Measurements from ENCODE around the gene PLET1.

The PLET1 gene

DNA sequence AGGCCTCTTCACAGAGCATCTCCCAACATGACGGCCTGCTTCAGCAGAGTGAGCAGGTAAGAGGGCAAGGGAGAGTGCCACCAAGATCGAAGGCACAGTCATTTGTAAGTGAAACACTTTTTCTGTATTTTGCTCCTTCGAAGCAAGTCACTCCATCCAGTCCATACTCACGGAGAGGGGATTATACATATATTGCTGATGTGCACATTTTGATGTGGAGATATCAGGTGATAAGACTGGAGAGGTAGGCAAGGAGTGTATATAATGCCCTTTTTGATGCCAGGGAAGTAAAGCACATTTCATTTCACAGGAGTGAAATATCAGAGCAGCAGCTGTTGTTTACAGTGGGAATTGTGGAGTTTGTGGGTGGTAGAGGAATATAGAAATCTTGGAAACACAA is 23.2 kb downstream of the PLET1 start:
- DNase-seq, result no peak

DNA sequence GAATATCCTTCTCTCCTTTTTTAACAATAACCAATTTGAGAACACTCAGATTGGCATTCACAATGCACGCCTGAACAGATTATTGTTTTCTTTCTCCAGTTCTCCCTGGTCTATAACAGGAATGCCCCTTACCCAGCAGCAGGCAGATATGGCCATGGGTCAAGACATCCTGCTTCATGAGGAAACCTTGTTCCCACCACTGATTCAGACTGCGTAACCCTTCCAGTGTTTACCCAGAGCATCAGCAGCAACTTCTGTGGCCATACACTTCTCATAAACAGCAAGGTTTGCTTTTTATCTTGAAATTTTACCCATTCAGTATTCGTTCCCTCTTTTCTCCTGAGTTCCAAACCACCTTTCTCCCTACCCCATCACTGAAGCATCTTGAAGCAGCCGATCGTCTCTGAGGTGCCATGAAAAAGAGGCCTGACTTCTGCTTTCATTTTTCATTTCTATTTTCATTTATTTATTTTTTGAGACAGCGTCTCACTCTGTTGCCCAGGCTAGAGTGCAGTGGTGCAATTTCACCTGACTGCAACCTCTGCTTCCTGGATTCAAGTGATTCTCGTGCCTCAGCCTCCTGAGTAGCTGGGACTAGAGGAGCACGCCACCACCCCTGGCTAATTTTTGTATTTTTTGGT is 24.8 kb downstream of the PLET1 start:
- no peak for DNase-seq

DNA sequence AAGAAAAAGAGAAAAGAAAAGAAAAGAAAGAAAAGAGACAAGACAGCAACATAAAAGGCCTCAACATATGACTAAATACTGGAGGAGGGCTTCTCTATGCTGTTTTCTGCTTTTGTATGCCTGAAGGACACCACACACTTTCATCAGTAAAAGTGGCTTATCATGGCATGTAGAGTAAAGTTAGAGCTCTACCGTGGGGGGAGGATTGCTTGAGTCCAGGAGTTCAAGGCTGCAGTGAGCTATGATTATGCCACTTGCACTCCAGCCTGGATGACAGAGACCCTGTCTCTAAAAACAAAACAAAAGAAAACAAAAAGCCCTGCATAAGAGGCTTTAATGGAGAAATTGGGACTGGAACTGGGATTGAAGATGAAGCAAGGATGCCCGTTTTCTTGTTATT is 28.7 kb downstream of the PLET1 start:
- no peak for DNase-seq

DNA sequence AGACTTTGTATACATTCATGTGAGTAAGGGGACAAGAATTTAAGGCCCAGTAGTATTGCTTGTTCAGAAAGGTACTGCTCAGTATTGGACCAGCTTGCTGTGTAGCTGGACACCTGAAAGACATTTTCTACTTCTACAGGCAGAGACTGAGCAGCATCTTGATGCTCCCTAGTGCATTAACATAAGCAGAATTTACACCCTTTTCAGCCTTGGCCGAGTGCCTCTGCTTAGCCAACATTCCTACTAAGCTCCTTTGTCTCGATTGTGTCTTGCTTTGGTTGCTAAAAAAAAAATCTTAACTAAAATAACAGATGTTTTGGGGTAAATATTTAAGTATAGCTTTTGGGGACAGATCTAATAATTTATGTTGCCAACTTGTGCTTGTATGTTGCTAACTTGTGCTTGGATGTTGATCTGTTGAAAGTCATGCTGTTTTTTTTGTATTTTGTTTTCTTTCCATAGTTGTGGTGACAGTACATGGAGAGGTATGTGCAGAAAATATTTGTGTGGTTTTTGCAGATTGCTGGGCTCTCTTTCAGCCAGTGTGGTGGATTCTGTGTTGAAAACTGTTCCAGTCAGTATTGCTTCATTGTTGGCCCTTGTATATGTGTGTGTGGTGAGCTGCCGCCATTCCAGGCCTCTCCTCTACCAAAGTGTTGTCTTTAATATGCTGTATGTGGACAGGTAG is 30.8 kb downstream of the PLET1 start:
- DNase-seq, result no peak

DNA sequence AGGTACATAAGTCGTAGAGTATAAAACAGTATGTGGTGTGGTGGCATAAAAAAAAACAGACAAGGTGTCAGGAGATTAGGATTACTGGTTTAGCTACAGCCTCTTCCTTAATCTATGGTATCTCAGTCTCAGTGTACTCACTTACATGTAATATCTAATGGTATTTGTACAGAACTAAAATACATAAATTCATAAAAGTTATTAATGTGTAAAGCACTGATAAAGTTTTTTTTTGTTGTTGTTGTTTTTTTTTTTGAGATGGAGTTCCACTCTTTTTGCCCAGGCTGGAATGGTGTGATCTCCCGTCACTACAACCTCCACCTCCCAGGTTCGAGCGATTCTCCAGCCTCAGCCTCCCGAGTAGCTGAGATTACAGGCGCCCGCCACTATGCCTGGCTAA is 31.5 kb downstream of the PLET1 start:
- DNase-seq, result no peak

DNA sequence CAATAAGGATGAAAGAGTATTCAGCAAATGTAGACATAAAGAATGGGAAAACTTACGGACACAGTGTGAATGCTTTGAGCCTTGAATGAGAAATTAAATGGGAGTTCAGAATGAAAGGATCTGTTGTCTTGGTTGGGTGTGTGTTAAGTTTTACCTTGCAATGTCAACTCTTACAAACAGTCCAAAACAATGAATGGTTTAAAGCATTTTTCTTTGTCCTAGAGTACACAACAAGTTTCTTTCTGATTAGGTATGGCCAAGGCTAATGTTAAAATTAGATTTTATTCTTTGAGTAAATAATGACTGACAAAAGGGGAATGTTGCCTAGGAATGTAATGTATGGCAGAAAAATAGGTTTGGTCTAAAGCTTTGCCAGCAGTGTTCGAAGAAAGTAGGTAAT is 32.0 kb downstream of the PLET1 start:
- DNase-seq, result no peak

DNA sequence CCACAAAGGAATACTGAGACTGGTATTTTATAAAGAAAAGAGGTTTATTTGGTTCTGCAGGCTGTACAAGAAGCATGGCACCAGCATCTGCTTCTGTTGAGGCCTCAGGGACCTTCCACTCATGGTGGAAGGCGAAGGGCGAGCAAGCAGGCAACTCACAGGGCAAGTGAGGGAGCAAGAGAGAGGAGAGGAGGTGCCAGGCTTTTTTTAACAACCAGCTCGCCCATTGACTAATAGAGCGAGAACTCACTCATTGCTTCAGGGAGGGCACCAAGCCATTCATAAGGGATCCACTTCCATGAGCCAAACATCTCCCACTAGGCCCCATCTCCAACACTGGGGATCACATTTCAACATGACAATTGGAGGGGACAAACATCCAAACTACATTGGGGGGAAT is 33.2 kb downstream of the PLET1 start:
- no peak for DNase-seq

DNA sequence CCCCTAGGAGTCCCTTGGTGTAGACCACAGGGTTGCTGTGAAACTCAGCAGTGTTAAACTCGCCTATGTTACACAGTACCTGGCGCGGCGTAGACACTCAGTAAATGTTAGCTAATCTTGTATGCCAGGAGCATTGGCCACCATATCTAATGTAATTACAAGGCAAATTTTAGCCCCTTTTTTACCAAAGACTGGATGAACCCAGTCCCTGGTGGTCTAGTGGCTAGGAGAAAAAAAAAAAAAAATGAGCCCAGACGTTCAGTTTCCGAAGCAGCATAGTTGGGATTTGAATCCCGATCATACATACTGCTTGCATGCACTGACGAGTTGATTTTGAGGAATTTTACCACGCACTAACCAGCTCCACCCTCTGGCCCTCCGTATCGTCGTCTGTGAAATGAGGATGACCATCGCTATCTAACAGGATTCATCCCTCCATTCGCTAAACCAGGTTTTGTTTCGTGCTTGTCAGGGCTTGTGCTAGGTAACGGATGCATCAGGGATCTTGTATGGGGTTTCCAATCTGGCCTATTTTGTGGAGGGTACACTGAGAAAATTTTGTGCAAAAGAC is 33.7 kb downstream of the PLET1 start:
- DNase-seq, result no peak

DNA sequence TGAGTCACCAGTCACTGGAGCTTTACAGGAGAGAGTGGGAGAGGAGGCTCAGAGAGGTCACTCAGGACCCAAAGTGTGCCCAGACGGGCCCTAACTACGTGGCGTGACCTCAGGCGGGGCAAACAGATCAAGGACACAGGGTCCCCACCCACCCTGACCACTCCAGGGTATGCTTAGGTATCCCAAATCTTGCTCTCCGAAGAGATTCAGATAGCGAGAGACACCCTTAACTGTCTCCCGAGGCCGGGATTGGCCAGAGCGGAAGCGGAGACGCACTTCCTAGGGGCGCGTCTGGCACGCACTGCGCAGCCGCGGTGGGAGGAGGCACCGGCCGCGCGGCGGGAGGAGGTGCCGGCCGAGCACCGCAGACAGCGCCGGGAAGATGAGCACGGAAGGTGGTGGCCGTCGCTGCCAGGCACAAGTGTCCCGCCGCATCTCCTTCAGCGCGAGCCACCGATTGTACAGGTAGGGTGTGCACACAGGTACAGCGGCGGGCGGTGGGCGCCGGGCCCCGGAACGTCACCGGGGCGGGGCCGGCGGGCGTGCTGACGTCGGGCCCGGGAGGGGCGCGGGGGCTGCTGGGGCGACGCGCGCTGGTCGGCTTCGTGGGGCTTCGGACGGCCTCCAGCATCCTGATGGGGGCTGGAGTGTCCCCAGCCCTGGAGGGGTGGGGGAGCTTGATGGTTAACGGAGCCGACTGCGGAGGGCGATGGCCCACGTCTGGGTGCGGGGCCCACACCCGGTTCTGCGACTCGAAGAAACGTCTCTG is 34.4 kb downstream of the PLET1 start, which contains the start of gene PTS:
PTS (plus strand) TSS at position 367 of the 769 bp plus-strand sequence; CDS start at position 383, 16 bp downstream.
- peak; percentile 85 to 89 for DNase-seq

DNA sequence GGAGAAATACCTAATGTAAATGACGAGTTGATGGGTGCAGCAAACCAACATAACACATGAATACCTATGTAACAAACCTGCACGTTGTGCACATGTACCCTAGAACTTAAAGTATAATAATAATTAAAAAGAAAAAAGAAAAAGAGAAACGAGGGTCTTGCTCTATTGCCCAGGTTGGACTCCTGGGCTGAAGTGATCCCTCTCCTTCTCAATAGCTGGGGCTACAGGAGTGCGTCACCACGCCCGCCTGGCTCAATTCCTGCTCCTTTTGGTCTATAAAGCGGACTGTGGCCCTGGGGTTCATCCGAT is 35.0 kb downstream of the PLET1 start:
- no peak for DNase-seq

DNA sequence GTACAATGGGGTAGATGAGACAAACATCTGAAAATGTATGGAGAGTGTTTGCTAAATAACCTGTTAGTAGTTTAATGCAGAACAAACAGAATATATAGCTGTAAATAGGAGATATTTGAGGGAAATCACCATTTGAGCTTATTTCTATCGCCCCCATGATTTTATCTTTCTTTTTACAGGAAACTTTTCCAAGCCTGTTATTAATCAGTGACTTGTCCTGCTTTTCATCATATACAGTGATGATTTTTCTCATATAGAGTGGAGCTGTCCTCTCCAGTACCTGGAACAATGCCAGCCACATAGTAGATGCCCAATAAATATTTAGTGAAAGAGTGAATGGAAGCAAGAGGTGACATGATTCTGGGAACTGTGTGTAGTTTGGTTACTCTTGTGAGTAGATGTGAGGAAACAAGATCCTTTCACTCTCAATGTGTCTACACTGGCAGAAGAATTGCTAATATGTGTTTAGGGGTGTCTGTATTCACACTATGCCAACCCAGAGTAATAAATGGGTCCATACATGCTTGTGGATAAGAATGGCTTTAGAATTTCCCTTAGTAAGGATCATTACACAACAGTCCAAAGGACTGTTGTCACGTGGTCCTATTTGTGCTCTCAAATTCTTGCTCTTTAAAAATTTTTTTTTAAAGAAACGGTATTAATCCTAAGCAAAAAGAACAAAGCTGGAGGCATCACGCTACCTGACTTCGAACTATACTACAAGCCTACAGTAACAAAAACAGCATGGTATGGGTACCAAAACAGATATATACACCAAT is 36.7 kb downstream of the PLET1 start:
- DNase-seq, result no peak

DNA sequence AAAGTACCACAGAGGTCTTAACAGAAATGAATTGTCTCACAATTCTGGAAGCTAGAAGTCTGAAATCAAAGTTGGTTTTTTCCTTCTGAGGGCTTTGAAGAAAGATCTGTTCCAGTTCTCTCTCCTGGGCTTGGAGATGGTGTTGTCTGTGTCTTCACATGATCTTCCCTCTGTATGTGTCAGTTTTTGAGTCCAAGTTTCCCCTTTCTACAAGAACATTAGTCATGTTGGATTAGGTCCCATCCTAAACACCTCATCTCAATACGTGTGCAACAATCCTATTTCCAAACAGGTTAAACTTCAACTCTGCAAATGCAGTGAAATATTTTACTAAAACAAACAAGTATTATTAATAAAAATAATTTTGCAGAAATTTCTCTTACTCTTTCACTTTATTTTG is 37.5 kb downstream of the PLET1 start:
- no peak for DNase-seq

DNA sequence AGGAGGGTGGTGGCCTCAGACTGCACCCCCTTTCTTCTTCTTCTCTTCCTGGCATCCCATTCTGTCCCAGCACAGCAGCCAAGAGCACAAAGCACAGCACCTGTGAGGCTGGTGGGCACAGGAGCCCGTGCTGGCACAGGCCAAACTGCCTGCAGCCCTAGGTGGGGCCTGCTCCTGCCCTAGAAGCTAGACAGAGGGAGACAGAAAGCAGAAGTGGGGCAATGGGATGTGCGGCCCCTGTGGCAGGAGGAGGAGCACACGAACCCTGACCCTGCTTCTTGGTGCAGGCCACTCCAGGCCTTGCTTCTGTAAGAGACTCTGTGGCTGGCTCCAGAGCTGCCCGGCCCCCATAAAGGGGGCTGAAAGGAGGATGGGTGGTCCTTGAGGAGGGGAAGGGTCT is 38.4 kb downstream of the PLET1 start:
- no peak for DNase-seq

DNA sequence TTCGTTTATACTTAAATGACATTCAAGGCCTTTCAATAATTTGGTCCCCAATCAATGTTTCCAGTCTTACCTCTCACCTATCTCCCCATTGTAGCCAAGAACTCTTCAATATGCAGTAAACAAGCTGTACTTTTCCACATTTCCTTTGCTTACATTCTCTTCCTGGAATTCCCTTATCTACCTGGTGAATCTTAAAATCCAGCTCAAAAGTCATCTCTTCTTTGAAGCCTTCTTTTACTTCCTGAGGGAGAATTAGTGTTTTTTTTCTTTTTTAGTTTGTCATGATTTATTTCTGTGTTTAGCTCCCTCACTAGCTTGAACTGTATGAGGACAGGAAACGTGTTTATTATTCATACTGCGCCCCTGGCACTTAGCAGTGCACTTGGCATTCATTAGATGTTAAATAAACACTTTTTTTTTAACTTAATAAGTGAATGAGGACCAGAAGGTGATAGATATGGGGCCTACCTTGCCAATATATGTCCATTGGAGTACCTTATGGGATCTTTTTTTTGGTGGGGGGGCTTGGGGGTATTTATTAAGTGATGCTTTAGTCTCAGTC is 39.3 kb downstream of the PLET1 start:
- DNase-seq, result no peak

DNA sequence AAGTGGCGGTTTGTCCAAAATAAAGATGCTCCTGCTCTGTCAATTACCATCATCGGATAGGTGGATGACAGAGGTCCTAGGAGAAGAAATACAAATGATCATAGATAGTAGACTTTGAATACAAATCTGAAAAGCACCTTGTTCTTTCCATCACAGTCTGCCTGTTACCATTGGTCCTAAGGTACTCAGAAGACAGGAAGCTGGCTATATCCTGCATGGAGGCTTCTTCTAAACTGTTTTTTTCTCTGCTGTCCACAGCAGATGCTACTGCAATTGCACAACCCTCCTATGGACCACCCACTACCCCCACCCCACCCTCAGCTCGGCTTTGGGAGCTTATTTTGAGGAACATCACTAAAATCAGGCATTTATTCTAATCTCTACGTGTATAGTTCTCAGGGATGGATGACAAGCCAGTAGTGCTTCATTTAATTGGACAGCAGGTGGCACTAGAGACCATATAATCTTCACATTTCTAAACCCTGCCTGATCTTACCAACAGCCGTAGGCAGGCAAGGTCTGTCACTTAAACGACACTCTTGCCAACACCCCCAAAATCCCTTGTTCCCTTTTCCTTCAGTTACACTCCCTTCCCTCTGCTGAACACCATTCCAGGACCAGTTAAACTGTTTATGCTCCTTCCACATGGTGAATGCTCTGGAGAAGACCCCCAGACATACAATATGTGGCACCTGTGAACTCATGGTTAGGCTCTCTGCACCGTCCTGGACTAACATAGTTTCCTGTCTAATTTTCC is 41.0 kb downstream of the PLET1 start:
- peak; percentile 16 to 85 for DNase-seq

DNA sequence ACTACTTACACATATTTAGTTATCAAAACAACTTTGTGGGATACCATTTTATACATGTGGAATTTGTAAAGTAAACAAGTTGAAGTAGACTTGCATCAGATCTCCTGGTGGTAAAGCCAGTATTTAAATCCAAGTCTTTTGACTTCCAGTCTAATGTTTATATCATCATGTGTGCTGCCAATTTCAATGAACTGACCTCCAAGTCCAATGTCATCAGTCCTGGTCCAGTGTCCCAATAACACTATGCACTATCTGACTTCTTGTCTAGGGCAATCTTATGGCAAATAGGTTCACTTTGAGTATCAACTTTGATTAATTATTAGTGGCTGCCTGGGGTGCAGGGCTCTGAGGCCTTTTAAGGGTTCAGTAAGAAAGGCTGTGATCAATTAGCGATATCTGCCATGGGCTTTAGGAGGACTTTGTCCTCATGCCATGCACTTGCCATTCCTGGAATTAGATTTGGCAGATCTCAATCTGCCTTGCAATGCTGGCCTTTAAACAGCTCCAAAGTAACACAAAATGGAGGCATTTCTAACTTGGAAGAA is 44.0 kb downstream of the PLET1 start:
- DNase-seq, result no peak

DNA sequence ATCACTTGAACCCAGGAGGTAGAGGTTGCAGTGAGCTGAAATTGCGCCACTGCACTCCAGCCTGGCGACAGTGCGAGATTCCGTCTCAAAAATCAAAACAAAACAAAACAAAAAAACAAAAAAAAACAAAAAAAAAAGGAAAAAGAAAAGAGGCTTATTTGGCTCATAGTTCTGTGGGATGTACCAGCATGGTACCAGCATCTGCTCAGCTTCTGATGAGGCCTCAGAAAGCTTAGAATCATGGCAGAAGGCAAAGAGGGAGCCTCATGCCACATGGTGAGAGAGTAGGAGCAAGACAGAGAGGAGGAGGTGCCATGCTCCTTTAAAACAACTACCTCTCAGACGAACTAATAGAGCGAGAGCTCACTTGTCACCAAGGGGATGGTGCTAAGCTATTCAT is 45.0 kb downstream of the PLET1 start:
- DNase-seq, result no peak

DNA sequence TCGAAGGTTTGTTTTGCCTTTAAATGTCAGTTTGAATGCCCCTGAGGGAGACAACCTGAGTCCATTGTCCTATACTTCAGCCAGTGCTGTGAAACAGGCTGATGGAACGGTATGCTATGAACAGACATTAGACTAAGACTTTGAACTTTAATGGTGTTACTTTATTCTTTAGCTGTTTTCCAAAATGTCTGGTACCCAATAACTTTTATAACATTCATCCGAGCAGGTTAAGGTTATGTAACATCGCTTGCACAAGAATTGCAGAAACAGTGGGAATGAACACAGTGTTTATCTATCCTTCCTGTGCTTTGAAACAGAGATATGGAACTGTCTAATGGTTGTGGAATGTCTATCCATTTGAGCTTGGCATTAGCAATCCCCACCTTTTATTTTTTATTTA is 46.9 kb downstream of the PLET1 start:
- DNase-seq, result no peak

DNA sequence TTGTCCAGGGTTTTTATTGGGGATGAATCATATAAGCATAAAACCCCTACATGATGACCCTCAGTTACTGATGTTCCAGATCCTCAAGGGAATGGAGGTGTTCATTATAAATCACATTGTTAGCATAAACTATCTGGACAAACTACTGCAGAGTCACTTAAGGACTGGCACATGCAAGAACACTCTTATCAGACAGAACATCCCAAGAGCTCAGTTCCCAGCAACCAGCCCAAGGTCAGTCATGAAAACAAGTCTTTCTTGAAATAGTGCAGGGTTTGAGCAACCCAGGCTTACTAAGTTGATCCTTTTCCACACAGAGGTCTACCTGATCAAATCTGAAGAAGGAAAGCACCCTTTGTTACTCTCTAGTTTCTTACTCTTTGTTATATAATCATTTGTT is 48.0 kb downstream of the PLET1 start:
- no peak for DNase-seq

DNA sequence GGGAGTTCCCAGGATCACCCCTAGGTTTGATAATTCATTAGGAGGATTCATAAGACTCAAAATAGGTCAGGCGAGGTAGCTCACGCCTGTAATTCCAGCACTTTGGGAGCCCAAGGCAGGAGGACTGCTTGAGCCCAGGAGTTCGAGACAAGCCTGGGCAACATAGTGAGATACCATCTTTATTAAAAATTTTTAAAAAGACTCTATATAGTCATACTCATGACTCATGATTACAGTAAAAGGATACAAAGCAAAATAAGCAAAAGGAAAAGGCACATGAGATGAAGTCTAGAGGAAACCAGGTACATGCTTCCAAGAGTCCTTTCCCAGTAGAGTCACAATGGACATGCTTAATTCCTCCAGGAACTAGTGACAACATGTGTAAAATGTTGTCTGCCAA is 48.4 kb downstream of the PLET1 start:
- no peak for DNase-seq

DNA sequence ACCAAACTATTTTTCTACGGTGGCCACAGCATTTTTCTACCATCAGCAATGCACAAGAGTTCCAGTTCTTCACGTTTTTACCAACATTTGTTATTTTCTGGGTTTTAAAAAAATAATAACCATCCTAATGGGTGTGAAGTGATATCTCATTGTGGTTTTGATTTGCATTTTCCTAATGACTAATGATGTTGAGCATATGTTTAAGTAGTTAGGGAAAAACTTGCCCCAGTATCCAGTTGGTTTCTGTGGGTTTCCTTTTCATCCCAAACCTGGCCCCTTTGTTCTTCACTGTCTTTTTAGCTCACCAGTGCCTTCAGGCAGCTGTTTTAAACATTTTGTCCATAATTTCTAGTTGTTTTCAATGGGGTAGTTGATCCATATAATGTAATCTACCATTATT is 49.1 kb downstream of the PLET1 start:
- no peak for DNase-seq

DNA sequence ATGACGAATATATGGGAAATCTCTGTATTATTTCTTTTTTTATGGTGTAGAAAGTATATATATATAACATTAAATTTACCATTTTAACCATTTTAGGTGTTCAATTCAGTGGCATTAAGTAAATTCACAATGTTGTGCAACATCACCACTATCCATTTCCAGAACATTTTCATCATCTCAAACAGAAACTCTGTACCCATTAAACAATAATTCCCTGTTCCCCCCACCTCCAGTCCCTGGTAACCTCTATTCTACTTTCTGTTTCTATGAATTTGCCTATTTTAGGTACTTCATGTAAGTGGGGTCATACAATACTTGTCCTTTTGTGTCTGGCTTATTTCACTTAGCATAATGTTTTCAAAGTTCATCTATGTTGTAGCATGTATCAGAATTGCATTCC is 49.8 kb downstream of the PLET1 start:
- no peak for DNase-seq
